H7 (cell line): ENCODE measurements around the gene UCHL1. TPM values are rescaled to one million over a fixed set of nuclear protein-coding genes. Genes with fewer than 3 reads are reported as not detected.
"Not testable (repeated sequence)": the region's sequence is repeated elsewhere in the genome, so short reads cannot be mapped to it uniquely, and the experiment has no call there.

Experiments
- DNase-seq: peaks from one replicate; pipeline ENCODE4 v3.0.0; 2012
- H3K27me3 ChIP-seq: 2 replicates; pipeline ENCODE4 v1.6.0; 2011; ENCODE audit warnings: mild to moderate bottlenecking, low read length; ENCODE audit not compliant: control insufficient read depth, insufficient read depth
- H3K36me3 ChIP-seq: replicated peaks from 2 replicates; pipeline ENCODE4 v1.5.1; 2011; ENCODE audit warnings: low read length; ENCODE audit not compliant: control insufficient read depth, insufficient read depth
- H3K4me3 ChIP-seq: 2 replicates; pipeline ENCODE4 v1.5.1; 2011; ENCODE audit warnings: low read depth, mild to moderate bottlenecking, control low read depth, low read length, moderate library complexity; ENCODE audit not compliant: insufficient read depth
- total RNA-seq: library from RNA; depleted of rRNA; stranded (reverse); fragments of >200 nt; shearing (Covaris generic); gene quantifications from 2 replicates; pipeline ENCODE4 v1.2.3, GENCODE V29; 2014

Gene UCHL1
- total RNA-seq, 1 experiment from 2014 or later, result 1,354 TPM

DNA sequence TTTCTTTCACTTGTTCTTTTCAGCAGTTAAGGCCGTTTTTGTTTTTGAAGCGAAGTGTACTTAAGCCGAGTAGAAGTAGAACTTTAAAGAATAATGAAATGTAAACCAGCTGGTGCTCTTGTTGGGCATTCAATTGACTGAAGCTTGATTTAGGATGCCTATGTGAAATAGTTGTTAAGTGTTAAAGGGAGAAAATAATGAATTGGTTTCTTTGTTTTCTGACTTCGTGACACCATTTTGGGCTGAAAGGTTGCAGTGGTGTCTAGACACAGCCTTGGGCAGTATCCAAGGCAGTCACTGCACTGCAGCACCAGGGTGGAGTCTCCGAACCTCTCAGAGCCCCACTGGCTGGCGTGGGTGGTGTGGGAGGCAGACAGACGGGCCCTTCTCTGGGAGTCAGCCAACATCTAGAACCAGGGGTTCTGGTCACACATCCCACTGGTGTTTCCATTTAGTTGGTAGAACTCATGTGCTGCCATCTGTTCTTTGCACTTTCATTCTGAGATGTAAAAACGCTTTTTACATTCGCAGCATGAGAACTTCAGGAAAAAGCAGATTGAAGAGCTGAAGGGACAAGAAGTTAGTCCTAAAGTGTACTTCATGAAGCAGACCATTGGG, 3.5 kb downstream of the UCHL1 start:
- Histone ChIP-seq H3K27me3 (no peaks in the 10 kb centered on the region), H3K4me3 (no peak overlapping the region), H3K36me3 (peaks cover 58% of the 10 kb centered on the region)
- no peak for DNase-seq

DNA sequence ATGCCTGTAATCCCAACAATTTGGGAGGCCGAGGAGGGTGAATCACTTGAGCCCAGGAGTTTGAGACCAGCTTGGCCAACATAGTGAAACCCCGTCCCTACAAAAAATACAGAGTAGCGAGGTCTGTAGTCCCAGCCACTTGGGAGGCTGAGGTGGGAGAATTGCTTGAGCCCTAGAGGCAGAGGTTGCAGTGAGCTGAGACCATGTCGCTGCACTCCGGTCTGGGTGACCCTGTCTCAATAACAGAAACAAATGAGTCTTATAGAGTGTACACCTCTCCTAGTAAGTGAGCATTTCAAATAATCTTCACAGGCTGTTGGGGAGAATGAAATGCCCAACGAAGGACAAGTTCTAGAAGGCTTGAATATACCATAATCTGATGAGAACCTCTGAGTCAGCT, 5.5 kb downstream of the UCHL1 start:
- Histone ChIP-seq H3K36me3 (peaks cover 66% of the 10 kb centered on the region), H3K27me3 (no peaks in the 10 kb centered on the region), H3K4me3 (no peak overlapping the region)
- no peak for DNase-seq

DNA sequence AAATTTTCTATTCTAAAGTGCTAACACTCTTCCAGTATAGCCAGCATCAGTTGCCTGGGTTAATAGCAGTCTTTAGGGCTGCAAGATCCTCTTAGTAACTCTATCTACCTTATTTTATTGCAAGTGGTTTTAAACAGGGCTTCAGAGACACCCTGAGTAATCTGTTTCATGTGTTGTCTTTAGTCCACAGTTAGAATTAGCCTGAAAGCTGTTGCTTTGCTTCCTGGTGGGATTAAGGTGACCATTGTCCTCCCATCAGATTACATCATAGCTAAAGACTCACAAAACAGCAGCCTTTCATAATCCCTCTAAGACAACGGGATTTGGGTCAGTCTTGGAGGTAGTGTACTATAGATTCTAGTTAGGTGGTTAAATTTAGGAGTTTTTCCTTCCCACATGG, 7.5 kb downstream of the UCHL1 start:
- no peak for DNase-seq
- H3K36me3 ChIP-seq, result peaks cover 67% of the 10 kb centered on the region
- no peaks in the 10 kb centered on the region for H3K27me3 ChIP-seq
- no peak overlapping the region for H3K4me3 ChIP-seq

DNA sequence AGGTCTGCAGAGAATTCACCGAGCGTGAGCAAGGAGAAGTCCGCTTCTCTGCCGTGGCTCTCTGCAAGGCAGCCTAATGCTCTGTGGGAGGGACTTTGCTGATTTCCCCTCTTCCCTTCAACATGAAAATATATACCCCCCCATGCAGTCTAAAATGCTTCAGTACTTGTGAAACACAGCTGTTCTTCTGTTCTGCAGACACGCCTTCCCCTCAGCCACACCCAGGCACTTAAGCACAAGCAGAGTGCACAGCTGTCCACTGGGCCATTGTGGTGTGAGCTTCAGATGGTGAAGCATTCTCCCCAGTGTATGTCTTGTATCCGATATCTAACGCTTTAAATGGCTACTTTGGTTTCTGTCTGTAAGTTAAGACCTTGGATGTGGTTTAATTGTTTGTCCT, 11.3 kb downstream of the UCHL1 start:
- H3K27me3 ChIP-seq, result no peaks in the 10 kb centered on the region
- H3K4me3 ChIP-seq, result no peak overlapping the region
- DNase-seq, result no peak
- peaks cover 34% of the 10 kb centered on the region for H3K36me3 ChIP-seq

DNA sequence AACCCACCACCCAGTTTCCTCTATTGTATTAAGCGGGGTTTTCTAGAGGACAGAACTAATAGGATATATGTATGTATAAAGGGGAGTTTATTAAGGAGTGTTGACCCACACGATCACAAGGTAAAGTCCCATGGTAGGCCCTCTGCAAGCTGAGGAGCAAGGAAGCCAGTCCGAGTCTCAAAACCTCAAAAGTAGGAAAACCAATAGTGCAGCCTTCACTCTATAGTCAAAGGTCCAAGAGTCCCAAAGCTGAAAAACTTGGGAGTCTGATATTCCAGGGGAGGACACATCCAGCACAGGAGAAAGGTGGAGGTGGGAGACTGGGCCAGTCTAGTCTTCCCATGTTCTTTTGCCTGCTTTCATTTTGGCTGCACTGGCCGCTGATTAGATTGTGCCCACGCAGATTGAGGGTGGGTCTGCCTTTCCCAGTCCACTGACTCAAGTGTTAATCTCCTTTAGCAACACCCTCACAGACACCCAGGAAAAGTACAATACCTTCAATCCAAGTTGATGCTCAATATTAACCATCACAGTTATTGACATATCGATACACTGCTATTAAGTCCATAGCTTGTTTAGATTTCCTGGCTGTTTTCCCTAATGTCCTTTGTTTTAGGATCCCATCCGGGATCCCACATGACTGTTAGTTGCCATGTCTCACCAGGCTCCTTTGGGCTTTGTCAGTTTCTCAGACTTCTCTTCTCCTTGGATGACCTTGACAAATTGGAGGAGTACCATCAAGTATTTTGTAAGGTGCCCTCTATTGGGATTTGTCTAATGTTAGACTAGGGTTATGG, 12.2 kb downstream of the UCHL1 start:
- Histone ChIP-seq H3K36me3 (peaks cover 26% of the 10 kb centered on the region), H3K4me3 (no peak overlapping the region), H3K27me3 (no peaks in the 10 kb centered on the region)
- DNase-seq, result no peak

DNA sequence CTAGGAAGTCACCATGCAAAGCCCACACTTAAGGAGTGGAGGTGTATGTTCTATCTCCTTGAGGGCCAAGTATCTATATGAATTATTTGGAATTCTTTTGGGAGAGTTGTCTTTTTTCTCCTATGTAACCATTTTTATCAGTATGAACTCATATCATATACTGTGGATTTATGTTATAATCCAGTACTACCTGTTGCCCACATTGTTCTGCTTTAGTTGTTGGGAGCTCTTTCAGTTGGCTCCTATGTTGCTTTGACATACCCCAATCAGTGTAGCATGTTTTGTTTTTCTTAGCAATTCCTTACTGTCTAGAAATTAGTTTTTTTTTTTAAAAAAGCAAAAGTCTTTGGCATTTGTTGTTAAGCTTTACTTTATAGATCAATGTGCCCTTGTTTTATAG, 13.0 kb downstream of the UCHL1 start:
- Histone ChIP-seq H3K4me3 (no peak overlapping the region), H3K36me3 (peaks cover 20% of the 10 kb centered on the region), H3K27me3 (no peaks in the 10 kb centered on the region)
- DNase-seq, result no peak

DNA sequence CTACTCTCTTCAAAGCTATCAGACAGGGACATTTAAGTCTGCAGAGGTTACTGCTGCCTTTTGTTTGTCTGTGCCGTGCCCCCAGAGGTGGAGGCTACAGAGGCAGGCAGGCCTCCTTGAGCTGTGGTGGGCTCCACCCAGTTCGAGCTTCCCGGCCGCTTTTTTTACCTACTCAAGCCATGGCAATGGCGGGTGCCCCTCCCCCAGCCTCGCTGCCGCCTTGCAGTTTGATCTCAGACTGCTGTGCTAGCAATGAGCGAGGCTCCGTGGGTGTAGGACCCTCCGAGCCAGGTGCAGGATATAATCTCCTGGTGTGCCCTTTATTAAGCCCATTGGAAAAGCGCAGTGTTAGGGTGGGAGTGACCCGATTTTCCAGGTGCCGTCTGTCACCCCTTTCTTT, 19.2 kb downstream of the UCHL1 start:
- H3K36me3 ChIP-seq, result not testable (repeated sequence)

DNA sequence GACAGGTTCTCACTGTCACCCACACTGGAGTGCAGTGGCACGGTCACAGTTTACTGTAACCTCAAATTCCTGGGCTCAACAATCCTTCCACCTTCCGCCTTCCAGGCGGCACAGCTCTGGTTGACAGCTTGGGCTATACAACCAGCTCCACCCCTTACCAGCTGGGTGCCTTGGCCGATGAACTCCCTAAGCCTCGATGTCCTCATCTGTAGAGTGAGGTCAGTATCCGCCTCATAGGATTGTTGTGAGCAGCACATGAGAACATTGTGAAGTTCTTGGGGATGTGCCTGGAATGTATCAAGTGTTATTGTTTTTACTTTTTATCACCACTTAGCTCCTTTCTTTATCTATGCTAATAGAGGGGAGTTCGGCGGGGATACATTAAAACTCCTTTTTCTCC, 23.3 kb downstream of the UCHL1 start:
- Histone ChIP-seq H3K27me3 (no peaks in the 10 kb centered on the region), H3K36me3 (no peaks in the 10 kb centered on the region), H3K4me3 (no peak overlapping the region)
- no peak for DNase-seq

More for the DNA sequence above, 19.2 kb downstream of the UCHL1 start:
- DNase-seq, H3K27me3 ChIP-seq, H3K4me3 ChIP-seq: not testable (repeated sequence)

DNA sequence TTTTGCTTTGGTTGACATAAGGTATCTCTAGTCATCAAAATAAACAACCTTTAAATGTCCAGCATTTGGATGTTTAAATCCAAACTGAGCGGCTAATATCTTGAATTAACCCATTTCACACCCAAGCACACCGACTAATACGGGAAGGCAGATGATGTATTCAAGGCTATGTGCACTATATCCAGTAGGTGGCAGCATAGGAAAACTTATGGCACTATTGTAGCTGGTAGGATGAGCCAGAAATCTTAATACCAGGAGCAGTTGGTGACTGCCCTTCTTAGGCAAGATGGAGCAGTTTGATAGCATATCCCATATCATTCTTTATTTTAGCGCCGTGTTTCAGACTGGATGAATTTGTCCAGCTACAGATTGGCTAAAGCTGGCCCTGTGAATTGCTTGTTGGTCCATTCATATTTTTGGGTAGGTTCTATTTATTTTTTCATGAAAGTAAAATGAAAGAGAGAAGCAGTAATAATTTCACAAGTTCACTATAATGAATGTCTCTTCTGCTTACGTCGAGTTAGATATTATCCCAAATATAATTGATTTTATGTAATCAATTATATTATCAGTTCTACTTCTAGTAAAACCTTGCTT, 24.4 kb downstream of the UCHL1 start:
- DNase-seq, result peak; percentile 82
- H3K27me3 ChIP-seq, result no peaks in the 10 kb centered on the region
- no peaks in the 10 kb centered on the region for H3K36me3 ChIP-seq
- no peak overlapping the region for H3K4me3 ChIP-seq

DNA sequence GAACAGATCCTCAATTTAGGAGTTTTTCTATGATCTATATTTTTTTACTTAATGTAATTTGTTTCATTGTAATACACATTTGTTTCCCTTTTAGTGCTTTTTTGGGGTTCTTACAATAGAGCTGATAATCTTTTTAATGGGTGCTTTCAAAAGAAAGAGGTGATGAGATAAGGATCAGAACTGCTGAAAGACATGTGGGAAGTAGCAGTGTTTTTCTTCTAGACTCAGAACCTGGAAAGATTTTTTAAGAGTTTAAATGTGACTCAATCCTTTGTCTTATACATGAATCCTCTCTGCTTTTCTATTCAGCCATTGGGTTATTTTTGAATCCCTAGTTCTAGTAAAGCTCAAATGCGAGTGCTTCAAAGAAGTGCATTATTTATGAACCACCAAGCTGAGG, 25.6 kb downstream of the UCHL1 start:
- Histone ChIP-seq H3K27me3 (no peaks in the 10 kb centered on the region), H3K4me3 (no peak overlapping the region), H3K36me3 (no peaks in the 10 kb centered on the region)
- DNase-seq, result no peak

DNA sequence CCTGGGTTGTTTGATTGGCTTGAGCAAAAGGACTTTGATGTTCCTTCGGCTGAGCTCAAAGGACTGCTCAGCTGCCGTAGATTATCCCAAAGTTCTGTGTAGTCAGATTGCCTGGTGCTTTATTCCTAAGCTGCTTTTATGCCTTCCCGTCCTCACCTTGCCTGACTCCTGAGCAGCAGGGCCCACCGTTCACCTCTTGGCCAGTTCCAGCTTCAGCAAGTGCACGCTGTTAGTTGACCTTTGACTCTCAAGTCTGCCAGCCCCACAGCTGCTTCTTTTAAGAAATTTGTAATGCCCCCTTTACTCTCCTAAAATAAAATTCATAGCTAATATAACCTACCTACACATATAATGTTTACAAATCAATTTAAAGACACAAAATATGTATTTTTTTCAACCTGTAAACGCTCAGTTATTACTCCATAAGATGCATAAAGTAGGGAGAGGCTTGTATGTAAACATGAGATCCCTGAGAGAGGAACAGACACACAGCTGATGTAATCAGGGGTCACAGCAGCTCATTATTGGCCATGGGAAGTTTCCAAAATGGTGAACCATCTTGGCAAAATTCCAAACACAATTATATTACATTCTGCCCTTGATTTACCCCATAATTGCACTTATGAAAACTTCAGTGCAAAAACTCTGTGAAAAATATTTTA, 28.6 kb downstream of the UCHL1 start:
- Histone ChIP-seq H3K36me3 (no peaks in the 10 kb centered on the region), H3K27me3 (no peaks in the 10 kb centered on the region), H3K4me3 (no peak overlapping the region)
- no peak for DNase-seq

DNA sequence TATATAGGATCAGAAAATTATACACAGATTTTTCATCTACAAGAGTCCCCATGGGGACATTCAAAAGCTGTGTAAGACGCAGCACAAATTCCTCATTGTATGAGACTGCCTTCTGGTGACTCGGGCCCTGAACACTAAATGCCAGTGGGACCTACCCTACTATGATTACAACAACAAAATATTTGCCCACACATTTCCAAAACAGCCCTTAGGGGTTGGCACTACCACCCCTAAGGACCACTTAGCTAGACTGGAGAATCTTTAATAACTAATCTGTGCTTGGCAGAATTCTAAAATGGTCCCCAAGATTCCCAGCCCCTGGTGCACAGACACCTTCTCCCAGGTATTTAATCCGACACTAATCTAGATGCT, 29.1 kb downstream of the UCHL1 start:
- H3K4me3 ChIP-seq, result no peak overlapping the region
- H3K27me3 ChIP-seq, result no peaks in the 10 kb centered on the region
- no peak for DNase-seq
- no peaks in the 10 kb centered on the region for H3K36me3 ChIP-seq

DNA sequence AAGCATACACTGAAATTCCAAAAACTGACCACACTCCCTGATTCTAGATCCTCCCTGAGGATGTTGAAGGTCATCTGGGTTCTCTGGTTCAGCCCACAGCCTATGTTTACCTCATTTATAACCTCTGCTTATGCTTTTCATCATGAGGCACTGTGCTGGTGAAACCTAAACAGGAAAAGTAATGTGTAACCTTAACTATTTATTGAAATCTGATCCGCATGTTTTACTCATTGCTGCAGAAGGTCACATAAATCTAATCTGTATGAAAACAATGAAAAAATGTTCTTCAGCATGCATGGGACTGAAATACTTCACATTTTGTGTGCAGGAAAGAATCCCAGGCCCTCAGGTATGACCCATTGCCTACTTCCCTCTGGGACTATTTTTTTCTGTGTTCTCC, 30.3 kb downstream of the UCHL1 start:
- no peaks in the 10 kb centered on the region for H3K27me3 ChIP-seq
- DNase-seq, result no peak
- H3K36me3 ChIP-seq, result no peaks in the 10 kb centered on the region
- H3K4me3 ChIP-seq, result no peak overlapping the region

DNA sequence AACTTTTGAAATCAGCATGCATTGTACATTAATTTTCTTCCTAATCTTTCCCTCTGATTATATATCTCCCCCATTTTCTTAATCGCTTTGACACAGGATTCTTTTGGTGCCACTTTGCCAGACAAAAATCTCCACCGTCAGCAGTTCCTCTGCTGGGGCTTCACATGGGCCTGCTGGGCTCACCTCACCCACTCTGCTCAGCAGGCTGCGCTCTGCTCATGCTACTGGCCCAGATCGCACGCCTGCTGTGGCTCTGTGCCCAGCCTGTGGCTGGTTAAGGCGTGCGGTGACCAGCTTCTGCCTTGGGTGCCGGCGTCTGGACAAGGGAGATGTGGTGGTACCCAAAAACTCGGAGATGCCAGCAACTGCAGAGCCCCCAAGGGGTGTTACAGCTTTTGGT, 31.1 kb downstream of the UCHL1 start:
- H3K27me3 ChIP-seq, result no peaks in the 10 kb centered on the region

DNA sequence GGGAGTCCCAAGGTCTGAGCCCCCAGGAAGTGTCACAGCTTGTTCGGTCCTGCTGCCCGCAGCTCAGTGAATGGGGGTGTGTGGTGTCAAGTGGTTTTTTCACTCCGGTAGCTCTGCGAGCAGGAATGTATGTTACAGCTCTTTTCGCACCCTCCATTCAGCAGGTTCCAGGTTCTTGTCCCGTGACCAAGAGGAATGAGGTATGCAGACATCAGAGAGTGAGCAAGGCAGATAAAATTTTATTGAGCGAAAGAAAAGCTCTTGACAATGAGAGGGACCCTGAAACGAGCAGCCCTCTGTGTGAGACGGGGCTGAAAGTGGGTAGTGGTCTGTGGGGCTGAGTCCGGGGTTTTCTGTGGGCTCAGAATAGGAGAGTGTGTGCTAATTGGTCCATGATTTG, 31.5 kb downstream of the UCHL1 start:
- H3K27me3 ChIP-seq, result no peaks in the 10 kb centered on the region
- no peak overlapping the region for H3K4me3 ChIP-seq
- H3K36me3 ChIP-seq, result no peaks in the 10 kb centered on the region
- DNase-seq, result no peak

More for the DNA sequence above, 31.1 kb downstream of the UCHL1 start:
- Histone ChIP-seq H3K4me3 (no peak overlapping the region), H3K36me3 (no peaks in the 10 kb centered on the region)
- no peak for DNase-seq
